Stimulated activated CD4-positive, alpha-beta T cell treated with anti-CD3 and anti-CD28 coated beads, Interleukin-12 subunit alpha, Interleukin-12 subunit beta, amount 100 ng/mL, for 24 hours (primary cell): ENCODE measurements around the gene IQCE.

Experiments used
- DNase-seq, 2 experiments: peaks; one replicate each; pipeline ENCODE4 v3.0.0-alpha.2; 2020; ENCODE audit warnings: low read depth in 2 of 2

IQCE gene

DNA sequence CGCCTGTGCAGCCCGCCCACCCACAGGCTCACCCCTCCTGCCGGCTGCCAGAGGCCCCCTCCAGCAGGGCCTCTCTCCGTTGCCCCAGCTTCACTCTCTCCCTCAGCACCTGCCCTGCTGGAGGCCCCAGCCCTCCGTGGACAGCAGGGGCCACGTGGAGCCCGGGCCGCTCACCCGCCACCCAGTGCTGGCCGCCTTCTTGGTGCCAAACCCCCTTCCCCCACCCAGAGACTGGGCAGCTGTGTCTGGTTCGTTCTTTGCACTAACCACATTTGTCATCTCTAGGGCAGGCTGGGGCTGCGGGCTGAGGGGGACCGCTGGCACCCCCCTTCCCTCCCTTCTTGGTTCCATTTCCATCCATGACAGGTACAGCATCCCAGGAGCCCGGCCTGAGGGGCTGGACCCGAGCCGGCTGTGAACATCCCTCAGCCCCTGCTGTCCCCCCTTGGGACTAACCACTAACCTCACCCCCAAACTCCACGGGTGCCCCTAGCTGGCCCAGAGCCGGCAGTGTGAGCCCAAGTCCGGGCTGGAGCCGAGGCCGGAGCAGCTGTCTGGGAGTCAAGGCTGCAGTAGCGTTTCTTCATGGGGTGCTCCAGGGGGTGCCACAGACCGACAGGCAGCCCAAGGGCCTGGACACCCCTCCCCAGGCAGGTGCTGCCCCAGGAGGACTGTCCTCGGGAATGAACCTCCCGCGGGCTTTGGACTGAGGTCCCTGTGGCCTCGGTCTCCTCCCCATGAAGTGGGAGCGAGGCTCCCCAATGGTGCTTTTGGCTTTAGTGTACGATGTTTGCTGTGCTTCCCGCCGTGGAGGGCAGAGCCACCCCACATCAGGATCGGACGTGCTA is 103.7 kb downstream of the IQCE start:
- no peak for DNase-seq

- no peak for DNase-seq
Observed at GRCh38 chr7:2663121-2663886, 104.5 kb downstream of the IQCE start.

DNA sequence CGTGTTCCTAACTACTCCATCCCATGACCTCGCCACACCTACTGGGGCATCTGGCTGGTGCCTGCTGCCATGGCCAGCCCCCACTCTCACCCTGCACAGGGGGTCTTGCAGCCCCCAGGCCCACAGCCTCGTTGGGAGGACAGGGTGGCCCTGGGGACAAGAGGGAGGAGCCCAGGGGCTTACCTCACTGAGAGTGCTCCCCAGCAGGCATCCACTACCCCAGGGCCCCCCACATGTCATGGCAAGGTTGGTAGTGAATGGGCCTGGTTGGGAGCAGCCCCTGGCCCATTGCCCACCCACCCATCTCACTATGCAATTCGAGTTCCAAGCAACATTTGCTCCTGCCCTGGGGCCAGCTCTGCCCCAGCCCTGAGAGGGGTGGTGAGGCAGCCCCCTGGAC is 105.2 kb downstream of the IQCE start:
- DNase-seq, result no peak
